Breast epithelium (tissue), 3 donors: ENCODE measurements around the gene ZFHX3.

Source experiments
- CTCF ChIP-seq, 3 donors: fragments of 450-650 bp; IDR thresholded peaks; one replicate each; pipeline ENCODE4 v1.5.1; 2016 to 2017; ENCODE audit warnings: antibody characterized with exemption in 3 of 3, mild to moderate bottlenecking in 3 of 3, moderate library complexity in 3 of 3
- POLR2A ChIP-seq: fragments of 450-650 bp; IDR thresholded peaks from one replicate; pipeline ENCODE4 v1.6.1; 2016; ENCODE audit warnings: antibody characterized with exemption, mild to moderate bottlenecking, moderate library complexity
- POLR2AphosphoS5 ChIP-seq, 3 donors: sonication (generic); formaldehyde crosslinking; IDR thresholded peaks; one replicate each; pipeline ENCODE4 v1.6.1; 2017; ENCODE audit warnings: antibody characterized with exemption in 3 of 3

GRCh38 chr16:72934636-72935403 lies 113.1 kb downstream of the ZFHX3 start:
- TF ChIP-seq CTCF (IDR thresholded peaks at IDR 0.05) (no peak), POLR2A (no peak), POLR2AphosphoS5 (IDR thresholded peaks at IDR 0.05) (peak in 1 of 3 donors; percentile 32)
